Endometrial microvascular endothelial cells (primary cell): Measurements from ENCODE around the gene MTHFSD. TPM values are rescaled to one million over a fixed set of nuclear protein-coding genes. Genes with fewer than 3 reads are reported as not detected.

ENCODE experiments used
- in situ Hi-C: cut with HindIII; loops from 2 replicates; pipeline ENCODE4 v1.10.0; 2017; ENCODE audit warnings: low sequenced_read_pairs, low pct_unique_long_range_greater_than_20kb; ENCODE audit errors: inconsistent ontology term
- total RNA-seq: library from RNA; depleted of rRNA; stranded (reverse); fragments of >200 nt; gene quantifications from one replicate; pipeline ENCODE4 v1.2.3, GENCODE V29; 2015; ENCODE audit errors: inconsistent ontology term

Gene MTHFSD
- total RNA-seq, 1 donor from 2014 or later, result 4.8 TPM

- in situ Hi-C loops, result no loop called here
Observed at GRCh38 chr16:86508947-86509758, 45.9 kb downstream of the MTHFSD start.

- in situ Hi-C loops, result no loop called here
Observed at GRCh38 chr16:86508028-86508946, 46.7 kb downstream of the MTHFSD start.

GRCh38 chr16:86507173-86508027 lies 47.6 kb downstream of the MTHFSD start:
- in situ Hi-C loops, result no loop called here

GRCh38 chr16:86505899-86506864 lies 48.9 kb downstream of the MTHFSD start:
- in situ Hi-C loops, result no loop called here

GRCh38 chr16:86505185-86505898 lies 49.7 kb downstream of the MTHFSD start:
- in situ Hi-C loops, result no loop called here

- in situ Hi-C loops, result no loop called here
Observed at GRCh38 chr16:86504315-86505184, 50.5 kb downstream of the MTHFSD start.

- in situ Hi-C loops, result no loop called here
Observed at GRCh38 chr16:86503830-86504229, 51.2 kb downstream of the MTHFSD start.

GRCh38 chr16:86502856-86503748 lies 51.9 kb downstream of the MTHFSD start:
- in situ Hi-C loops, result no loop called here

- in situ Hi-C loops, result no loop called here
Observed at GRCh38 chr16:86501989-86502855, 52.8 kb downstream of the MTHFSD start.

GRCh38 chr16:86500708-86501510 lies 54.1 kb downstream of the MTHFSD start:
- in situ Hi-C loops, result no loop called here

GRCh38 chr16:86499889-86500707 lies 54.9 kb downstream of the MTHFSD start:
- in situ Hi-C loops, result no loop called here

GRCh38 chr16:86499440-86499786 lies 55.6 kb downstream of the MTHFSD start:
- in situ Hi-C loops, result no loop called here
